ENCODE measurements around the gene SELENOF. TPM values are rescaled to one million over a fixed set of nuclear protein-coding genes. Genes with fewer than 3 reads are reported as not detected.
"Not testable (repeated sequence)": the region's sequence is repeated elsewhere in the genome, so short reads cannot be mapped to it uniquely, and the experiment has no call there.

The SELENOF gene
- polyA plus RNA-seq, 1 of the 3 experiments (the other 2 are of a cell fraction): 155 TPM

DNA sequence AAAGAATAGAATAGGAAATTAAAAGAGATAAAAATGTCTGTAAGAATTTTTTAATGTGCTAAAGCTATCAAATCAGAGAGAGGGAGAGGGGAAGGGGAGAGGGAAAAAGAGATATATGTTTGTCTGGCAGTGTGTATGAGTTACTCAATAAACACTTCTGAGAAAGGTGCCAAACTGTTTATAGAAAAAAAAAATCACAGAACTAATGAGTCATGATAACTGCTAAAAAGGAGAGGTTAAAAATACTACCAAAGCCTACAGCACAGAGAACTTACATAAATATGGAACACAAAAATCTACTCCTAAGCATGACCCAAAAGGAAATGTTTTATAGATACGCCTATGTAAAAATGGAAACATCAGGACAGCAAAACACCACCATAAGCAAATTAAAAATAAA, 45.4 kb downstream of the SELENOF start (continued):
- TF ChIP-seq YY1 (IDR thresholded peaks at IDR 0.05; ENCODE audit: low read depth) (no peak), USF2 (IDR thresholded peaks at IDR 0.05; ENCODE audit: borderline replicate concordance, low read depth, low read length) (no peak)

- peaks cover 0 to 29% of the 10 kb centered on the region in 2 experiments for H3K36me3 ChIP-seq (replicated peaks in 1 of 2; ENCODE audit: control insufficient read depth in 1 of 2, insufficient read depth in 2 of 2, low read length in 1 of 2)
- H3K4me3 ChIP-seq (ENCODE audit: low read depth in 2 of 2, low read length in 1 of 2); H3K4me1 ChIP-seq (ENCODE audit: control insufficient read depth in 1 of 2, insufficient read depth in 2 of 2, low read depth in 1 of 2, low read length in 1 of 2); H3K4me2 ChIP-seq; POLR2A ChIA-PET; H3K9me3 ChIP-seq; H3K9ac ChIP-seq; H4K20me1 ChIP-seq (ENCODE audit: insufficient read depth); CTCF ChIA-PET; H3K27me3 ChIP-seq (ENCODE audit: insufficient read depth); H3K27ac ChIP-seq (ENCODE audit: low read depth in 2 of 2, low read length in 1 of 2); H2AFZ ChIP-seq (ENCODE audit: low read depth); DNase-seq; H3K9me2 ChIP-seq: not testable (repeated sequence)
- H3K79me2 ChIP-seq (ENCODE audit: insufficient read depth): peaks cover 25% of the 10 kb centered on the region; the same call in 1 of the 2 replicates
- peaks cover 23% of the 10 kb centered on the region for H3F3A ChIP-seq (replicated peaks; ENCODE audit: insufficient read depth)
- 94% methylated on average over 4 of the region's 4 CpGs for WGBS (ENCODE audit: low lambda C conversion rate)
Measured at GRCh38 chr1:86867278-86867677, 46.6 kb downstream of the SELENOF start.

GRCh38 chr1:86866665-86867064, 47.3 kb downstream of the SELENOF start:
- Histone ChIP-seq H3K4me1 (ENCODE audit: control insufficient read depth in 1 of 2, insufficient read depth in 2 of 2, low read depth in 1 of 2, low read length in 1 of 2) (no peaks in the 10 kb centered on the region), H3K27ac (ENCODE audit: low read depth in 2 of 2, low read length in 1 of 2) (no peak overlapping the region), H3K79me2 (ENCODE audit: insufficient read depth) (peaks cover 25% of the 10 kb centered on the region; the same call in 1 of the 2 replicates), H3K9me3 (no peaks in the 10 kb centered on the region), H3K27me3 (ENCODE audit: insufficient read depth) (no peaks in the 10 kb centered on the region), H3K4me2 (no peak overlapping the region), H3K4me3 (ENCODE audit: low read depth in 2 of 2, low read length in 1 of 2) (no peak overlapping the region), H3K9ac (no peak overlapping the region), H3K9me2 (no peaks in the 10 kb centered on the region), H3K36me3 (replicated peaks in 1 of 2; ENCODE audit: control insufficient read depth in 1 of 2, insufficient read depth in 2 of 2, low read length in 1 of 2) (peaks cover 0 to 30% of the 10 kb centered on the region in 2 experiments), H3F3A (replicated peaks; ENCODE audit: insufficient read depth) (peaks cover 21% of the 10 kb centered on the region), H2AFZ (ENCODE audit: low read depth) (no peak overlapping the region), H4K20me1 (ENCODE audit: insufficient read depth) (no peaks in the 10 kb centered on the region; the same call in 1 of the 2 replicates)
- DNase-seq: no peak
- no peak for TF ChIP-seq MAX (IDR thresholded peaks at IDR 0.05; ENCODE audit: low read depth)
- TF ChIP-seq JUND (IDR thresholded peaks at IDR 0.05): no peak
- no peak for TF ChIP-seq IRF3 (IDR thresholded peaks at IDR 0.05; ENCODE audit: low read depth, low read length)
- TF ChIP-seq TCF12 (IDR thresholded peaks at IDR 0.05): no peak
- TF ChIP-seq RAD21 (IDR thresholded peaks at IDR 0.05; ENCODE audit: low read length): no peak
- TF ChIP-seq SIN3A (IDR thresholded peaks at IDR 0.05; ENCODE audit: borderline replicate concordance, low read depth, low read length): no peak
- TF ChIP-seq RFX5 (IDR thresholded peaks at IDR 0.05; ENCODE audit: low read length): no peak
- TF ChIP-seq, protein P1, sequence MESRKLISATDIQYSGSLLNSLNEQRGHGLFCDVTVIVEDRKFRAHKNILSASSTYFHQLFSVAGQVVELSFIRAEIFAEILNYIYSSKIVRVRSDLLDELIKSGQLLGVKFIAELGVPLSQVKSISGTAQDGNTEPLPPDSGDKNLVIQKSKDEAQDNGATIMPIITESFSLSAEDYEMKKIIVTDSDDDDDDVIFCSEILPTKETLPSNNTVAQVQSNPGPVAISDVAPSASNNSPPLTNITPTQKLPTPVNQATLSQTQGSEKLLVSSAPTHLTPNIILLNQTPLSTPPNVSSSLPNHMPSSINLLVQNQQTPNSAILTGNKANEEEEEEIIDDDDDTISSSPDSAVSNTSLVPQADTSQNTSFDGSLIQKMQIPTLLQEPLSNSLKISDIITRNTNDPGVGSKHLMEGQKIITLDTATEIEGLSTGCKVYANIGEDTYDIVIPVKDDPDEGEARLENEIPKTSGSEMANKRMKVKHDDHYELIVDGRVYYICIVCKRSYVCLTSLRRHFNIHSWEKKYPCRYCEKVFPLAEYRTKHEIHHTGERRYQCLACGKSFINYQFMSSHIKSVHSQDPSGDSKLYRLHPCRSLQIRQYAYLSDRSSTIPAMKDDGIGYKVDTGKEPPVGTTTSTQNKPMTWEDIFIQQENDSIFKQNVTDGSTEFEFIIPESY (IDR thresholded peaks at IDR 0.05; ENCODE audit: borderline replicate concordance, low read depth): no peak
- no peak for TF ChIP-seq FOXJ3 (CRISPR knock-in tag; IDR thresholded peaks at IDR 0.05)
- TF ChIP-seq, protein P2, sequence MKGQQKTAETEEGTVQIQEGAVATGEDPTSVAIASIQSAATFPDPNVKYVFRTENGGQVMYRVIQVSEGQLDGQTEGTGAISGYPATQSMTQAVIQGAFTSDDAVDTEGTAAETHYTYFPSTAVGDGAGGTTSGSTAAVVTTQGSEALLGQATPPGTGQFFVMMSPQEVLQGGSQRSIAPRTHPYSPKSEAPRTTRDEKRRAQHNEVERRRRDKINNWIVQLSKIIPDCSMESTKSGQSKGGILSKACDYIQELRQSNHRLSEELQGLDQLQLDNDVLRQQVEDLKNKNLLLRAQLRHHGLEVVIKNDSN (IDR thresholded peaks at IDR 0.05; ENCODE audit: borderline replicate concordance, low read depth): no peak
- TF ChIP-seq USF2 (IDR thresholded peaks at IDR 0.05; ENCODE audit: borderline replicate concordance, low read depth, low read length): no peak
- TF ChIP-seq NFIC (IDR thresholded peaks at IDR 0.05; ENCODE audit: borderline replicate concordance): no peak
- TF ChIP-seq SMC3 (IDR thresholded peaks at IDR 0.05; ENCODE audit: low read depth, low read length): no peak
- TF ChIP-seq MXI1 (IDR thresholded peaks at IDR 0.05; ENCODE audit: low read depth, low read length): no peak
- TF ChIP-seq GATA2 (CRISPR knock-in tag; IDR thresholded peaks at IDR 0.05): no peak
- POLR2A ChIA-PET: no interaction called here
- CTCF ChIA-PET: no interaction called here

Measured in SK-N-SH (cell line).